Vagina (tissue), 2 donors: ENCODE results near the gene SIAE. TPM values are rescaled to one million over a fixed set of nuclear protein-coding genes. Genes with fewer than 3 reads are reported as not detected.

Source experiments
- DNase-seq, 2 donors: peaks; one replicate each; pipeline ENCODE4 v3.0.0-alpha.2; 2017; ENCODE audit errors: extremely low spot score in 2 of 2
- H3K27ac ChIP-seq: fragments of 200-600 bp; sonication (generic); one replicate; pipeline ENCODE4 v1.5.1; 2019
- H3K27me3 ChIP-seq: fragments of 200-600 bp; sonication (generic); one replicate; pipeline ENCODE4 v1.5.1; 2019
- H3K36me3 ChIP-seq, 2 donors: fragments of 200-600 bp; sonication (generic); one replicate each; pipeline ENCODE4 v1.5.1; 2017 to 2019
- H3K4me1 ChIP-seq: fragments of 200-600 bp; sonication (generic); one replicate; pipeline ENCODE4 v1.5.1; 2019
- H3K4me3 ChIP-seq, 2 donors: fragments of 200-600 bp; sonication (generic); 1 replicate in 1 of 2; 2 replicates in 1 of 2; pipeline ENCODE4 v1.5.1; 2016 to 2019
- H3K9me3 ChIP-seq: fragments of 200-600 bp; sonication (generic); one replicate; pipeline ENCODE4 v1.5.1; 2019
- POLR2A ChIP-seq, 2 donors: fragments of 450-650 bp; IDR thresholded peaks; one replicate each; pipeline ENCODE4 v1.6.1; 2017; ENCODE audit warnings: antibody characterized with exemption in 2 of 2, mild to moderate bottlenecking in 2 of 2, moderate library complexity in 2 of 2
- POLR2AphosphoS5 ChIP-seq, 2 donors: sonication (generic); formaldehyde crosslinking; IDR thresholded peaks; one replicate each; pipeline ENCODE4 v1.9.0; 2017; ENCODE audit warnings: antibody characterized with exemption in 2 of 2, mild to moderate bottlenecking in 2 of 2, low read depth in 1 of 2; ENCODE audit not compliant: insufficient read depth in 1 of 2
- intact Hi-C: fragments of 100-400 bp; cut with DNase I; formaldehyde crosslinking; loops from one replicate; pipeline ENCODE4 v1.15.1; 2023
- total RNA-seq: library from RNA; depleted of rRNA; stranded (reverse); fragments of >200 nt; gene quantifications from one replicate; pipeline ENCODE4 v1.2.3, GENCODE V29; 2016
- TF ChIP-seq, protein P1 (sequence below), 3 experiments: fragments of 450-650 bp in 2 of 3; fragments of 200-600 bp in 1 of 3; sonication (generic) in 1 of 3; IDR thresholded peaks; one replicate each; pipeline ENCODE4 v1.5.1; 2017 to 2019; ENCODE audit warnings: antibody characterized with exemption in 3 of 3, mild to moderate bottlenecking in 2 of 3, moderate library complexity in 2 of 3

SIAE gene
- total RNA-seq, 1 donor from 2014 or later, result 10.6 TPM

DNA sequence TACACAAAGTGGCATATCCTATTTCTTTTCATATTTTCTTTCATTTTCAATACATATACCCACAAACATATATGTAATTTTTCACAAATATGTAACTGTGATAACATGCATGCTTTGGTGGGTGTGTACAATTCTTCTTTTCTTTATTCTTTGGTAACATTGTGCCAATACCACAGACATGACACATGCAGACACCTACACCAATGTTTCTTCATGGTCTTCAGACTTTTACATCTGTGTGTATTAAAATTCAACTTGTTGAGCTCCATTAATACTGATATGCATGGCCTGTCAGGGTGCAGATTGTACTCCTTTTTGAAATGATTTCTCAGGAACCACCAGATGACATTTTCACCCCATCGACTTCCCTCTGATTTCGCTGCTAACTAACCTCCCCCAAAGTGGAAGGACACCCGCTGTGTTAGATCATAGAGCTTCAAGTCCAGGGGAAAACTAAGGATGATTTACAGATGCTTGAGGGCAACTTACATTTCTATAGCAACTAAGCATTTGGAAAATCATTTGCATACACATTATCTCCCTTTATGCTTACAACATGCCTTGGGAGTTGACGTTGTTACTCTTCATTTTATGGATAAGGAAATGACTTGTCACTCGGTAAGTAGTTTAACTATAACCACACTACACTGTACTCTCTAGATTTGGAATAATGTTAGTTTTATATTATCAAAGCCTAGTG is 72.8 kb downstream of the SIAE start:
- intact Hi-C loops, result no loop called here
- Histone ChIP-seq H3K4me3 (no peak overlapping the region), H3K27me3 (no peaks in the 10 kb centered on the region), H3K4me1 (no peaks in the 10 kb centered on the region), H3K9me3 (no peaks in the 10 kb centered on the region), H3K36me3 (no peaks in the 10 kb centered on the region), H3K27ac (no peak overlapping the region)
- no peak for DNase-seq
- TF ChIP-seq POLR2A (IDR thresholded peaks at IDR 0.05) (no peak), POLR2AphosphoS5 (IDR thresholded peaks at IDR 0.05; ENCODE audit: insufficient read depth in 1 of 2, low read depth in 1 of 2) (no peak)
- TF ChIP-seq, protein P1, sequence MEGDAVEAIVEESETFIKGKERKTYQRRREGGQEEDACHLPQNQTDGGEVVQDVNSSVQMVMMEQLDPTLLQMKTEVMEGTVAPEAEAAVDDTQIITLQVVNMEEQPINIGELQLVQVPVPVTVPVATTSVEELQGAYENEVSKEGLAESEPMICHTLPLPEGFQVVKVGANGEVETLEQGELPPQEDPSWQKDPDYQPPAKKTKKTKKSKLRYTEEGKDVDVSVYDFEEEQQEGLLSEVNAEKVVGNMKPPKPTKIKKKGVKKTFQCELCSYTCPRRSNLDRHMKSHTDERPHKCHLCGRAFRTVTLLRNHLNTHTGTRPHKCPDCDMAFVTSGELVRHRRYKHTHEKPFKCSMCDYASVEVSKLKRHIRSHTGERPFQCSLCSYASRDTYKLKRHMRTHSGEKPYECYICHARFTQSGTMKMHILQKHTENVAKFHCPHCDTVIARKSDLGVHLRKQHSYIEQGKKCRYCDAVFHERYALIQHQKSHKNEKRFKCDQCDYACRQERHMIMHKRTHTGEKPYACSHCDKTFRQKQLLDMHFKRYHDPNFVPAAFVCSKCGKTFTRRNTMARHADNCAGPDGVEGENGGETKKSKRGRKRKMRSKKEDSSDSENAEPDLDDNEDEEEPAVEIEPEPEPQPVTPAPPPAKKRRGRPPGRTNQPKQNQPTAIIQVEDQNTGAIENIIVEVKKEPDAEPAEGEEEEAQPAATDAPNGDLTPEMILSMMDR (IDR thresholded peaks at IDR 0.05), result no peak

DNA sequence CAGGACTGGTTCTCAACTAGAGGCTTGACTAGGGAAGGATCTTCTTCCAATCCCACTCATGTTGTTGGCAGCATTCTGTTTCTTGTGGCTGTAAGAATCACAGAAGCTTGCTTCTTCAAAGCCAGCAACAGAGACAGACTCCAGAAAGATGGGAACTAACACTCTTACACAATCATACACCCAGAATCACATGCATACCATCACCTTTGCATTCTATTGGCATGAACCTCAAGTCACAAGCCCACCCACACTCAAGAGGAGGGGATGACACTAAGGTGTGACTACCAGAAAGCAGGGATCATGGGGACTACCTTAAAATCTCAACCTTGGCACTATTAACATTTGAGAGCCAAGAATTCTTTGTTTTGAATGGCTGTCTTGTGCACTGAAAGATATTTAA is 75.9 kb downstream of the SIAE start:
- H3K27me3 ChIP-seq, result no peaks in the 10 kb centered on the region
- H3K27ac ChIP-seq, result no peak overlapping the region
- intact Hi-C loops, result no loop called here
- DNase-seq, result no peak
- TF ChIP-seq, protein P1 (IDR thresholded peaks at IDR 0.05), result no peak
- TF ChIP-seq POLR2AphosphoS5 (IDR thresholded peaks at IDR 0.05; ENCODE audit: insufficient read depth in 1 of 2, low read depth in 1 of 2) (no peak), POLR2A (IDR thresholded peaks at IDR 0.05) (no peak)
- no peak overlapping the region for H3K4me3 ChIP-seq
- no peaks in the 10 kb centered on the region for H3K9me3 ChIP-seq
- H3K36me3 ChIP-seq, result no peaks in the 10 kb centered on the region
- H3K4me1 ChIP-seq, result no peaks in the 10 kb centered on the region

DNA sequence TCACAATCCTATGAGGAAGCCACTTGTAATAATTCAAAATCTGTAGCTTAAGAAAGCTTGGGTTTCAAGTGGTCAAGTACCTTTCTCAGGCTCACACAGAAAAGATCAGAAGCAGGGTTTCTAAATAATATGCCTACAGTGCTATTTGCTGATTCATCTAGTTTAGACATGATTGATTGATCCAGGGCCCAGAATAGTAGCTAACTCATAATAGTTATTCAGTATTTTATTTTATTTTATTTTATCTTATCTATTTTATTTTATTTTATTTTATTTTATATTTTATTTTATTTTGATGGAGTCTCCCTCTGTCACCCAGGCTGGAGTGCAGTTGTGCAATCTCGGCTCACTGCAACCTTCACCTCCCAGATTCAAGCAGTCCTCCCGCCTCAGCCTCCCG is 78.2 kb downstream of the SIAE start:
- intact Hi-C loops, result no loop called here
- Histone ChIP-seq H3K4me1 (no peaks in the 10 kb centered on the region), H3K4me3 (no peak overlapping the region), H3K9me3 (no peaks in the 10 kb centered on the region), H3K27me3 (no peaks in the 10 kb centered on the region), H3K27ac (no peak overlapping the region), H3K36me3 (no peaks in the 10 kb centered on the region)
- no peak for DNase-seq
- no peak for TF ChIP-seq POLR2AphosphoS5 (IDR thresholded peaks at IDR 0.05; ENCODE audit: insufficient read depth in 1 of 2, low read depth in 1 of 2)
- TF ChIP-seq POLR2A (IDR thresholded peaks at IDR 0.05), result no peak
- TF ChIP-seq, protein P1 (IDR thresholded peaks at IDR 0.05), result no peak

DNA sequence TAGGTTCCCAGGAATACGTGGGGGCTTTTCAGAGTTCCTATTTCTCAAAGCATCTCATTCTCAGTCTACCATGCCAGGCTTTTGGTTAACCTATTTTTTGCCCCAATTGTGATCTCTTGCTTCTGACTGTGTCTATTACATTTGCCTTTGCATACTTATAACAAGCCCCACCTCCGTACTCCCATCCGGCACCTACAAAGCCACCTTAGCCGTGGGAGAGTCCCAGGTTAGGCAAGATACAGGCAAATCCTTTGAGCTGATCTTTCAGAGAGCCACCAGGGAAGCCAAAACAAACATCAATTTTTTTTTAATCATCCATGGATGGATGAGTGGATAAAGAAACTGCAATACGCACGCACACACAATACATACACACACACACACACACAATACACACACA is 80.9 kb downstream of the SIAE start:
- intact Hi-C loops, result no loop called here
- no peak overlapping the region for H3K4me3 ChIP-seq
- H3K27me3 ChIP-seq, result no peaks in the 10 kb centered on the region
- no peak overlapping the region for H3K27ac ChIP-seq
- no peaks in the 10 kb centered on the region for H3K9me3 ChIP-seq
- H3K36me3 ChIP-seq, result no peaks in the 10 kb centered on the region
- TF ChIP-seq, protein P1 (IDR thresholded peaks at IDR 0.05), result no peak
- TF ChIP-seq POLR2AphosphoS5 (IDR thresholded peaks at IDR 0.05; ENCODE audit: insufficient read depth in 1 of 2, low read depth in 1 of 2), result no peak
- TF ChIP-seq POLR2A (IDR thresholded peaks at IDR 0.05), result no peak
- H3K4me1 ChIP-seq, result no peaks in the 10 kb centered on the region
- DNase-seq, result no peak

DNA sequence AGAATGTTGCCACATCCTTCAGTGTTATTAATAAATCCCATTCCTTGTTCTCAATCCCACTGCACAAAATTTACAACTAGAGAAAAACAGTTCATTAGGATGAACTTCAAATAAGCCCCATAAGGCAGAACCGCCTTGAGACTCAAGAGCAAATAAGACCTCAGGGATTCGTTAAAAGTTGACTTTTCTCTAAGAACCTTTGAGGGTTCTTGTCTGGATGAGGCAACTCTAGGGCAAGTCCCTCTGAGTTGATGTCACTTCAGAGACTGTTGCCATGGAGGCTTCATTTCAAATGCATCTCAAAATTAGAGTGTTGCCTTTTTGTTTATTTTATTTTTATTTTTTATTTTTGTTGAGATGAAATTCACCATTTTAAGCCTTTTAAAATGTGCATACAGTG is 82.1 kb downstream of the SIAE start:
- Histone ChIP-seq H3K27ac (no peak overlapping the region), H3K4me3 (no peak overlapping the region), H3K4me1 (no peaks in the 10 kb centered on the region), H3K9me3 (no peaks in the 10 kb centered on the region), H3K27me3 (no peaks in the 10 kb centered on the region), H3K36me3 (no peaks in the 10 kb centered on the region)
- intact Hi-C loops, result no loop called here
- no peak for DNase-seq
- TF ChIP-seq POLR2AphosphoS5 (IDR thresholded peaks at IDR 0.05; ENCODE audit: insufficient read depth in 1 of 2, low read depth in 1 of 2) (no peak), POLR2A (IDR thresholded peaks at IDR 0.05) (no peak)
- TF ChIP-seq, protein P1 (IDR thresholded peaks at IDR 0.05), result no peak
